ENCODE data around the gene EFL1.

DNA sequence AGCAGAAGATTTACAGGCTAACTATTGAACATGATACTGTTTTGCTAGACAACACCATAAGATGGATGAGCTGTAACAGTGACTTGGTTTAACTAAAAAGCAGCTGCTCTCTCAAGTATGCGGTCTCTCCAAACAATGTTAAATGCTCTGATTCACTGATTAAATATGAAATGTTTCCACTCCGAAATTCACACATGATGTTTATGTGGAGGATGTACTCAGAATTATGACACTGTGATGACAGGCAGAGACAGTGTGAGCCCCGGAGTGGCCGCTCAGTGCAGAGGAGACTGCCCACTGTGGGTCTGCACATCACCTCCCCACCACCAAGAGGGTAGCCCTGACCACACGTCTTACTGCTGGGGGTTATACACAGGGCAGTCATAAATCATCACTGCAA is 132.8 kb downstream of the EFL1 start:
- TF ChIP-seq, protein P1, sequence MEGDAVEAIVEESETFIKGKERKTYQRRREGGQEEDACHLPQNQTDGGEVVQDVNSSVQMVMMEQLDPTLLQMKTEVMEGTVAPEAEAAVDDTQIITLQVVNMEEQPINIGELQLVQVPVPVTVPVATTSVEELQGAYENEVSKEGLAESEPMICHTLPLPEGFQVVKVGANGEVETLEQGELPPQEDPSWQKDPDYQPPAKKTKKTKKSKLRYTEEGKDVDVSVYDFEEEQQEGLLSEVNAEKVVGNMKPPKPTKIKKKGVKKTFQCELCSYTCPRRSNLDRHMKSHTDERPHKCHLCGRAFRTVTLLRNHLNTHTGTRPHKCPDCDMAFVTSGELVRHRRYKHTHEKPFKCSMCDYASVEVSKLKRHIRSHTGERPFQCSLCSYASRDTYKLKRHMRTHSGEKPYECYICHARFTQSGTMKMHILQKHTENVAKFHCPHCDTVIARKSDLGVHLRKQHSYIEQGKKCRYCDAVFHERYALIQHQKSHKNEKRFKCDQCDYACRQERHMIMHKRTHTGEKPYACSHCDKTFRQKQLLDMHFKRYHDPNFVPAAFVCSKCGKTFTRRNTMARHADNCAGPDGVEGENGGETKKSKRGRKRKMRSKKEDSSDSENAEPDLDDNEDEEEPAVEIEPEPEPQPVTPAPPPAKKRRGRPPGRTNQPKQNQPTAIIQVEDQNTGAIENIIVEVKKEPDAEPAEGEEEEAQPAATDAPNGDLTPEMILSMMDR (IDR thresholded peaks at IDR 0.05): no peak
- no peak for TF ChIP-seq ZFX (IDR thresholded peaks at IDR 0.05; ENCODE audit: borderline replicate concordance)
